Measurements from ENCODE around the gene PEMT. TPM values are rescaled to one million over a fixed set of nuclear protein-coding genes. Genes with fewer than 3 reads are reported as not detected.

The PEMT gene
- total and polyA plus RNA-seq, 2 of the 8 experiments (the other 6 are each of a cell fraction or from before 2014, with no cell fraction given) = 42.0 to 118 TPM

GRCh38 chr17:17564896-17565295 is 26.6 kb downstream of the PEMT start:
- no peaks in the 10 kb centered on the region for H3K23me2 ChIP-seq (ENCODE audit: low read depth, low read length)
- H3K79me1 ChIP-seq (ENCODE audit: low read depth, low read length) = peaks cover 5% of the 10 kb centered on the region
- no peak overlapping the region for H3K9ac ChIP-seq (replicated peaks in 1 of 4; ENCODE audit: extremely low read depth in 1 of 4, low read depth in 3 of 4, low read length in 3 of 4)
- H3K56ac ChIP-seq (replicated peaks; ENCODE audit: insufficient read length, low read depth, low read length) = no peak overlapping the region
- H2BK15ac ChIP-seq (ENCODE audit: low read length) = 0 out of 2 replicates have a peak overlapping the region, but pooled peaks have one; percentile 36
- FAIRE-seq (no peak), DNase-seq (ENCODE audit: low read depth in 1 of 2, low spot score in 2 of 2) (no peak)
- TF ChIP-seq CHD1 (IDR thresholded peaks at IDR 0.05; ENCODE audit: low read depth, low read length) (no peak), SP2 (IDR thresholded peaks at IDR 0.05; ENCODE audit: low read length) (no peak), POU5F1 (IDR thresholded peaks at IDR 0.05; ENCODE audit: low read depth, low read length) (no peak), SIN3A (conservative IDR thresholded peaks at IDR 0.05 in 1 of 2, IDR thresholded peaks at IDR 0.05 in 1 of 2; ENCODE audit: low read depth in 1 of 2, low read length in 2 of 2) (peak in 1 of 2 experiments; percentile 36; a peak in 1 of 4 replicates), YY1 (IDR thresholded peaks at IDR 0.05; ENCODE audit: low read depth, low read length) (no peak), CEBPB (IDR thresholded peaks at IDR 0.05; ENCODE audit: low read depth, low read length) (no peak), GTF2F1 (IDR thresholded peaks at IDR 0.05; ENCODE audit: borderline replicate concordance, low read depth, low read length) (no peak)
- no peak overlapping the region for H2BK20ac ChIP-seq (ENCODE audit: low read length)
- 0 out of 4 replicates have a peak overlapping the region, but pooled peaks of 1 of the 2 experiments have one; percentile 9 for H3K4me2 ChIP-seq (ENCODE audit: insufficient read depth in 1 of 2, low read depth in 2 of 2, low read length in 2 of 2)
- H3K27ac ChIP-seq (ENCODE audit: low read depth, low read length) = no peak overlapping the region; the same call in 1 of the 2 replicates
- H3K79me2 ChIP-seq (ENCODE audit: control insufficient read depth in 1 of 2, insufficient read depth in 2 of 2, low read length in 2 of 2) = no peaks in the 10 kb centered on the region
- 0 out of 2 replicates have a peak overlapping the region, but pooled peaks have one; percentile 71 for H2BK5ac ChIP-seq (ENCODE audit: low read depth, low read length)
- H3K18ac ChIP-seq (ENCODE audit: extremely low read depth, low read length) = 0 out of 2 replicates have a peak overlapping the region, but pooled peaks have one; percentile 75
- H2BK12ac ChIP-seq (ENCODE audit: low read depth, low read length) = no peak overlapping the region
- H3K36me3 ChIP-seq (ENCODE audit: control insufficient read depth in 2 of 4, insufficient read depth in 4 of 4, low read length in 3 of 4) = no peaks in the 10 kb centered on the region
- H4K91ac ChIP-seq (replicated peaks; ENCODE audit: insufficient read length, low read length) = peak overlapping the region; percentile 9
- H3K4me3 ChIP-seq (ENCODE audit: extremely low read depth in 1 of 4, insufficient read depth in 2 of 4, low read depth in 3 of 4, low read length in 4 of 4) = no peak overlapping the region
- no peak overlapping the region for H3K4ac ChIP-seq (replicated peaks; ENCODE audit: insufficient read length, low read depth, low read length)
- no peak overlapping the region for H4K8ac ChIP-seq (ENCODE audit: extremely low read depth, insufficient read depth, low read length)
- peaks cover 0 to 13% (median 8%) of the 10 kb centered on the region in 4 experiments; a peak in 5 of 7 replicates for H3K4me1 ChIP-seq (replicated peaks in 1 of 4; ENCODE audit: control insufficient read depth in 3 of 4, insufficient read depth in 4 of 4, low read length in 3 of 4)
- no peaks in the 10 kb centered on the region for H3K9me3 ChIP-seq (ENCODE audit: insufficient read depth in 2 of 2, low read depth in 1 of 2, low read length in 1 of 2)
- no peaks in the 10 kb centered on the region for H3K27me3 ChIP-seq (replicated peaks in 1 of 4; ENCODE audit: control insufficient read depth in 3 of 4, extremely low read depth in 1 of 4, insufficient read depth in 3 of 4, low read length in 3 of 4)
- no peak overlapping the region for H2AFZ ChIP-seq (ENCODE audit: low read length)
- H4K5ac ChIP-seq (ENCODE audit: insufficient read length, low read depth, low read length) = no peak overlapping the region
- no peak overlapping the region for H3K14ac ChIP-seq (ENCODE audit: insufficient read length)
- H4K20me1 ChIP-seq (replicated peaks in 1 of 2; ENCODE audit: control insufficient read depth in 1 of 2, insufficient read depth in 2 of 2, low read length in 2 of 2) = peaks cover 2% of the 10 kb centered on the region in 2 experiments
- POLR2A ChIA-PET (ENCODE audit: partially characterized antibody) = interaction anchor here (0.7 to 1.7 kb wide), 2 partner anchors 18 to 68 kb away, joined by 3 to 10 read pairs; partner anchors contain the start of gene RASD1
- H2AK5ac ChIP-seq (ENCODE audit: low read depth, low read length) = no peak overlapping the region
- H2BK120ac ChIP-seq (replicated peaks; ENCODE audit: low read depth, low read length) = no peak overlapping the region
- CTCF ChIA-PET (ENCODE audit: partially characterized antibody) = interaction anchor here (0.8 to 9.7 kb wide), 16 partner anchors 8 to 208 kb away, joined by 3 to 81 read pairs (median 4); partner anchors contain the start of gene RASD1
- WGBS, 2 experiments (ENCODE audit: extremely low coverage in 1 of 2, insufficient coverage in 1 of 2, insufficient read length in 1 of 2, insufficient replicate concordance in 2 of 2, low coverage in 1 of 2, low lambda C conversion rate in 2 of 2, missing lambda C conversion rate in 1 of 2) = 84% methylated on average over 5 of the region's 5 CpGs; no CpG with 5 or more reads in 1 of the 2 experiments
- H3K23ac ChIP-seq (ENCODE audit: insufficient read length) = no peak overlapping the region

Data from H1 (cell line).